ENCODE results near the gene AZU1.

DNA sequence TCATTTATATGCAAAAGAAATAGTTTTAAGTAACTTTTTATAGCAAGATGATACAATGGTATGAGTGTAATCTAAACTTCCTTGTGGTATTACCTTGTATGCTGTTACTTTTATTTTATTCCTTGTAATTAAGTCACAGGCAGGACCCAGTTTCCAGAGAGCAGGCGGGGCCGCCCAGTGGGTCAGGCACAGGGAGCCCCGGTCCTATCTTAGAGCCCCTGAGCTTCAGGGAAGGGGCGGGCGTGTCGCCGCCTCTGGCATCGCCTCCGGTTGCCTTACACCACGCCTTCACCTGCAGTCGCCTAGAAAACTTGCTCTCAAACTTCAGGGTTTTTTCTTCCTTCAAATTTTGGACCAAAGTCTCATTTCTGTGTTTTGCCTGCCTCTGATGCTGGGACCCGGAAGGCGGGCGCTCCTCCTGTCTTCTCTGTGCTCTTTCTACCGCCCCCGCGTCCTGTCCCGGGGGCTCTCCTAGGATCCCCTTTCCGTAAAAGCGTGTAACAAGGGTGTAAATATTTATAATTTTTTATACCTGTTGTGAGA, 16.1 kb upstream of the AZU1 start:
- TF ChIP-seq, protein P1, sequence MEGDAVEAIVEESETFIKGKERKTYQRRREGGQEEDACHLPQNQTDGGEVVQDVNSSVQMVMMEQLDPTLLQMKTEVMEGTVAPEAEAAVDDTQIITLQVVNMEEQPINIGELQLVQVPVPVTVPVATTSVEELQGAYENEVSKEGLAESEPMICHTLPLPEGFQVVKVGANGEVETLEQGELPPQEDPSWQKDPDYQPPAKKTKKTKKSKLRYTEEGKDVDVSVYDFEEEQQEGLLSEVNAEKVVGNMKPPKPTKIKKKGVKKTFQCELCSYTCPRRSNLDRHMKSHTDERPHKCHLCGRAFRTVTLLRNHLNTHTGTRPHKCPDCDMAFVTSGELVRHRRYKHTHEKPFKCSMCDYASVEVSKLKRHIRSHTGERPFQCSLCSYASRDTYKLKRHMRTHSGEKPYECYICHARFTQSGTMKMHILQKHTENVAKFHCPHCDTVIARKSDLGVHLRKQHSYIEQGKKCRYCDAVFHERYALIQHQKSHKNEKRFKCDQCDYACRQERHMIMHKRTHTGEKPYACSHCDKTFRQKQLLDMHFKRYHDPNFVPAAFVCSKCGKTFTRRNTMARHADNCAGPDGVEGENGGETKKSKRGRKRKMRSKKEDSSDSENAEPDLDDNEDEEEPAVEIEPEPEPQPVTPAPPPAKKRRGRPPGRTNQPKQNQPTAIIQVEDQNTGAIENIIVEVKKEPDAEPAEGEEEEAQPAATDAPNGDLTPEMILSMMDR (IDR thresholded peaks at IDR 0.05; ENCODE audit: control extremely low read depth in 1 of 3, insufficient read depth in 1 of 3, low read depth in 1 of 3, low read length in 3 of 3): no peak
- TF ChIP-seq KDM1A (IDR thresholded peaks at IDR 0.05; ENCODE audit: borderline replicate concordance, low read length) (no peak), HDAC6 (IDR thresholded peaks at IDR 0.05; ENCODE audit: low read depth, low read length) (no peak), SUZ12 (IDR thresholded peaks at IDR 0.05; ENCODE audit: low read length) (no peak), POLR2A (IDR thresholded peaks at IDR 0.05; ENCODE audit: control extremely low read depth in 1 of 2, low read depth in 2 of 2, low read length in 2 of 2) (no peak), EZH2 (IDR thresholded peaks at IDR 0.05; ENCODE audit: low read depth, low read length, severe bottlenecking) (no peak), TAF1 (IDR thresholded peaks at IDR 0.05; ENCODE audit: low read depth, low read length) (no peak), BCL11A (IDR thresholded peaks at IDR 0.05; ENCODE audit: low read depth in 2 of 2, low read length in 2 of 2) (no peak), CEBPB (IDR thresholded peaks at IDR 0.05; ENCODE audit: low read depth, low read length) (no peak), RFX5 (IDR thresholded peaks at IDR 0.05; ENCODE audit: borderline replicate concordance, low read depth, low read length) (no peak)
